RWPE2 (cell line): ENCODE results near the gene ASCC2.

ENCODE experiments used
- ATAC-seq: fragments of 200-7000 bp; cut with Tn5 transposase; 3 replicates; pipeline ENCODE4 v1.9.1; 2021; ENCODE audit warnings: low read depth
- DNase-seq: peaks from one replicate; pipeline ENCODE4 v3.0.0-alpha.2; 2020; ENCODE audit warnings: low spot score
- H3K27ac ChIP-seq: fragments of 450-650 bp; 2 replicates; pipeline ENCODE4 v1.5.1; 2017; ENCODE audit warnings: mild to moderate bottlenecking; ENCODE audit not compliant: poor library complexity, severe bottlenecking
- H3K27me3 ChIP-seq: fragments of 250-450 bp; sonication (Bioruptor Pico); 2 replicates; pipeline ENCODE4 v1.5.1; 2021; ENCODE audit warnings: mild to moderate bottlenecking, moderate library complexity; ENCODE audit not compliant: insufficient read depth, poor library complexity, severe bottlenecking
- H3K36me3 ChIP-seq: fragments of 250-450 bp; sonication (Bioruptor Pico); 2 replicates; pipeline ENCODE4 v1.5.1; 2020; ENCODE audit warnings: low read depth, mild to moderate bottlenecking, moderate library complexity
- H3K4me1 ChIP-seq: fragments of 250-450 bp; sonication (Bioruptor Pico); 2 replicates; pipeline ENCODE4 v1.5.1; 2021; ENCODE audit warnings: mild to moderate bottlenecking, moderate library complexity; ENCODE audit not compliant: insufficient read depth, poor library complexity, severe bottlenecking
- H3K4me3 ChIP-seq: fragments of 250-450 bp; sonication (Bioruptor Pico); 2 replicates; pipeline ENCODE4 v1.5.1; 2021; ENCODE audit warnings: mild to moderate bottlenecking, moderate library complexity; ENCODE audit not compliant: severe bottlenecking
- H3K9me3 ChIP-seq: fragments of 250-450 bp; sonication (Bioruptor Pico); 2 replicates; pipeline ENCODE4 v1.5.1; 2021; ENCODE audit warnings: mild to moderate bottlenecking, moderate library complexity; ENCODE audit not compliant: severe bottlenecking
- TF ChIP-seq, protein P1 (sequence below): fragments of 450-650 bp; IDR thresholded peaks from one replicate; pipeline ENCODE4 v1.5.1; 2017; ENCODE audit warnings: mild to moderate bottlenecking, moderate library complexity; ENCODE audit not compliant: poor library complexity, severe bottlenecking

The ASCC2 gene

DNA sequence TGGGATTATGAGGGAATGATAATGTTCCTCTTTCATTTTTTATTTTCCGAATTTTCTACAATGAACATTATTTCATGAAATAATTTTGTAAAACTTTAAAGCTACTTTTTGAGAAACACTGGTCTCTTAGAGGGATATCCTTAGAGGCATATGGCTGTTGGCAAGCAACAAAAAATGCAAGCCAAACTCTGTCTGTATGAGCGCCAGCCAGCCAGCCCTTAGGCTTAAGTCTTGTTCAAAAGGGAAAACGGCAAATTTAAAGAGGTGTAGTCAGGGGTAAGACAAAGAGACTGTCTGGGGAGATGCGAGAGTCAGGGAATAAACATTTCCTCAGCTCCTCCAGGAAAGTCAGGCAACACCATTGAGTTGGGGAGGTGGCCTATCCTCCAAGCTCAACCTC is 22.5 kb downstream of the ASCC2 start:
- DNase-seq: no peak
- Histone ChIP-seq H3K27ac (no peak overlapping the region), H3K4me1 (no peaks in the 10 kb centered on the region), H3K9me3 (no peaks in the 10 kb centered on the region), H3K36me3 (peaks cover 63% of the 10 kb centered on the region), H3K27me3 (no peaks in the 10 kb centered on the region), H3K4me3 (no peak overlapping the region)
- TF ChIP-seq, protein P1, sequence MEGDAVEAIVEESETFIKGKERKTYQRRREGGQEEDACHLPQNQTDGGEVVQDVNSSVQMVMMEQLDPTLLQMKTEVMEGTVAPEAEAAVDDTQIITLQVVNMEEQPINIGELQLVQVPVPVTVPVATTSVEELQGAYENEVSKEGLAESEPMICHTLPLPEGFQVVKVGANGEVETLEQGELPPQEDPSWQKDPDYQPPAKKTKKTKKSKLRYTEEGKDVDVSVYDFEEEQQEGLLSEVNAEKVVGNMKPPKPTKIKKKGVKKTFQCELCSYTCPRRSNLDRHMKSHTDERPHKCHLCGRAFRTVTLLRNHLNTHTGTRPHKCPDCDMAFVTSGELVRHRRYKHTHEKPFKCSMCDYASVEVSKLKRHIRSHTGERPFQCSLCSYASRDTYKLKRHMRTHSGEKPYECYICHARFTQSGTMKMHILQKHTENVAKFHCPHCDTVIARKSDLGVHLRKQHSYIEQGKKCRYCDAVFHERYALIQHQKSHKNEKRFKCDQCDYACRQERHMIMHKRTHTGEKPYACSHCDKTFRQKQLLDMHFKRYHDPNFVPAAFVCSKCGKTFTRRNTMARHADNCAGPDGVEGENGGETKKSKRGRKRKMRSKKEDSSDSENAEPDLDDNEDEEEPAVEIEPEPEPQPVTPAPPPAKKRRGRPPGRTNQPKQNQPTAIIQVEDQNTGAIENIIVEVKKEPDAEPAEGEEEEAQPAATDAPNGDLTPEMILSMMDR: no peak
- ATAC-seq: no peak

DNA sequence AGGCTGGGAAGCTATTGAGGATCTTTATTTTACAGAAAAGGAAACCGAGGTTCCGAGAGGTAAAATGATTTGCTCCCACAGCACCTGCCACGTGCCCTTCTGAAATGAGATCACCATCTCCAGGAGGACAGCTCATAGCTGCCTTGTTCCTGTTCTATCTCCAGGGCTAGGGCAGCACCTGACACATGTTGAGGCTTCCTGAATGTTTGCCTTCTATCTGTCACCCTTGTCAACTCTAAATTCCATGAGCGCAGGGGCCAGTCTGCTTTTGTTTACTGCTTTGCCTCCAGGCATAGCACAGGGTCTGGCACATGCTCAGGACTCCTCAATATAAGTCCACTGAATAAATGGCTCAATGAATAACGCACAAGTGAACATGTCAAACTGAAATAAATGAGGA is 24.1 kb downstream of the ASCC2 start:
- ATAC-seq (no peak), DNase-seq (no peak)
- H3K27me3 ChIP-seq: no peaks in the 10 kb centered on the region
- no peak overlapping the region for H3K27ac ChIP-seq
- TF ChIP-seq, protein P1: no peak
- H3K4me3 ChIP-seq: no peak overlapping the region
- H3K4me1 ChIP-seq: no peaks in the 10 kb centered on the region
- peaks cover 63% of the 10 kb centered on the region for H3K36me3 ChIP-seq
- no peaks in the 10 kb centered on the region for H3K9me3 ChIP-seq

DNA sequence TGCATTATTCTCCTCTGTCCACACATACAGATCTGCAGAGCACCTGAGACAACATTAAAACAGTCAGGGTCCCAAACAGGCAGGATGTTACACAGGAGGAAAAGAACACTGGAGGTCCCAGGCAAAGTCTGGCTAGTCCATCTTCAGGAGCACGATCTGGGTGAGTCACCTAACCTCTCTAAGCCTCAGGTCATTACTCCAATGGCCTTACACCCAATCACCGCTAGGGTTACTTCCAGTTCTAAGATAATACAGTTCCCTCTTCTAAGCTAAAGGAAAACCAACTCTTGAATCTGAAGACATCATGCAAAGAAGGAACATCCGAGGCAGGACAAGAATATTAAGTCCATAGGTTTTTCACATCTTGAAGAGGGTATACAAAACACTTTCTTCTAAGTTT is 24.5 kb downstream of the ASCC2 start:
- no peaks in the 10 kb centered on the region for H3K27me3 ChIP-seq
- ATAC-seq (peak; percentile 52; the same call in 1 of the 3 replicates), DNase-seq (no peak)
- H3K36me3 ChIP-seq: peaks cover 65% of the 10 kb centered on the region
- H3K4me1 ChIP-seq: no peaks in the 10 kb centered on the region
- no peaks in the 10 kb centered on the region for H3K9me3 ChIP-seq
- H3K4me3 ChIP-seq: no peak overlapping the region
- TF ChIP-seq, protein P1: no peak
- H3K27ac ChIP-seq: no peak overlapping the region

DNA sequence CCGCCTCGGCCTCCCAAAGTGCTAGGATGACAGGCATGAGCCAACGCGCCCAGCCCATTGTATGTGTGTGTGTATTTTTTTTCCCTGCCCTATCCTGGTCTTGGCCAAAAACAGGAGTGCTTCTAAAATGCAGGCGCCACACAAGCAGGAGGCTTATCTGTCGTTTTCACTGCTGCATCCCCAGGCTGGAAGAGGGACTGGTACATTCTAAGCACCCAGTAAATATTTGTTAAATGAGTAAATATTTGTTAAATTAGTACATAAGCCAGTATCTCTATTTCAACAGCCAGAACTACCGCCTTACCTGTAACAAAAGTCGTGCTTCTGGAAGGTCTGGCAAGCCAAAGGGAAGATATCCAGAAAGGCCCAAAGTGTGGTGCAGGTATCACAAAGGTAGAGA is 24.9 kb downstream of the ASCC2 start:
- H3K27ac ChIP-seq: no peak overlapping the region
- ATAC-seq (no peak), DNase-seq (no peak)
- no peaks in the 10 kb centered on the region for H3K9me3 ChIP-seq
- peaks cover 69% of the 10 kb centered on the region for H3K36me3 ChIP-seq
- TF ChIP-seq, protein P1: no peak
- no peaks in the 10 kb centered on the region for H3K27me3 ChIP-seq
- no peaks in the 10 kb centered on the region for H3K4me1 ChIP-seq
- no peak overlapping the region for H3K4me3 ChIP-seq

DNA sequence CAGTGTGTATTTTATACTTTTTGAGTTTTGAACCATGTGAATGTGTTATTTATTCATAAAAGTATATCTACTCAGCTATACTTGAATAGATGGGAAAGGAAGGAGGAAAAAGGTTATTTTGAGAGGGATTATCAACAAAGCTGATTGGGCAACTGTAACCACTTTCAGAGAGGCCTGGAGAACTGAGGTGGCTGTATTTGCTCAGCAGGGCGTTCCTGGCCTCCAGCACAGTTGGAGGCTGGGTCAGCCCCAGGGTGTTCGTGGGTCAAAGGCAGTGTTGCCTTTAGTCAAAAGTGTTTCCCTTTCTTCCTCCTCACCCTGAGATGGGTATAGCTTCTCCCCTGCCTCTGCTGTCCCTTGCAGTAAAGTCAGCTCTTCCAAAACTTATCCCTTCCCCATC is 26.7 kb downstream of the ASCC2 start:
- H3K9me3 ChIP-seq: no peaks in the 10 kb centered on the region
- H3K4me3 ChIP-seq: no peak overlapping the region
- H3K36me3 ChIP-seq: peaks cover 76% of the 10 kb centered on the region
- TF ChIP-seq, protein P1: no peak
- no peak for DNase-seq
- no peaks in the 10 kb centered on the region for H3K4me1 ChIP-seq
- ATAC-seq: no peak
- H3K27ac ChIP-seq: no peak overlapping the region
- no peaks in the 10 kb centered on the region for H3K27me3 ChIP-seq
